ENCODE data around the gene RICTOR. TPM values are rescaled to one million over a fixed set of nuclear protein-coding genes. Genes with fewer than 3 reads are reported as not detected.

The RICTOR gene
- total and polyA plus RNA-seq, 9 of the 15 experiments (the other 6 are each of a cell fraction or from before 2014, with no cell fraction given): 13.9 to 46.6 (median 22.6) TPM

DNA sequence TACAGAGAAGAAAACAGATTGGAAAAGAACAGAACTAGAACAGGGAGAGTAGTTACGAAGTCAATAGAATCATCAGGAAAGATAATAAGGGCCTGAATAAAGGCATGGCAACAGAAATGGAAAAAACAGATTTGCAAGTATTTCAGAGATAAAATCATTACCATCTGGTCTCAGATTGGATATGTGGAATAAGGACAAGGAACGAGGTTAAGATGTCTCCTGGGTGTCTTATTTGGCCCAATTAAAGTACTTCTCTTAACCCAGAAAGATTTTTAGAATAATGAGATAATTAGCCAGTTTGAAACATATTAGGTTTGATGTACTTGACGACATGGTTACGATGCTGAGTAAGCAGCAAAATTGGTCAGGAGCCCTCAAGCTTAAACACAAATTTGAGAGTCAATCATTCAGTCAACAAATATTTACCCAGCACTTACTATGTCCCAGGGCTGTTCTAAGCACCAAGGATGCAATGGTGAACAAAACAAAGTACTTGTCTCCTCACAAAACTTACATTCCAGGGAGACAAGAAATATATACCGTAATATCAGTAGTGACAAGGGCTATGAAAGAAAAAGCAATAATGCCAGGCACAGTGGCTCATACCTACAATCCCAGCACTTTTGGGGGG is 18.3 kb downstream of the RICTOR start:
- Histone ChIP-seq H3K36me3 (ENCODE audit: control insufficient read depth, insufficient read depth, low read length) (peaks cover 9% of the 10 kb centered on the region; the same call in 1 of the 3 replicates), H3K4me1 (replicated peaks in 1 of 2; ENCODE audit: control insufficient read depth in 2 of 2, insufficient read depth in 2 of 2, low read length in 2 of 2) (no peaks in the 10 kb centered on the region), H4K20me1 (replicated peaks; ENCODE audit: control insufficient read depth, insufficient read depth, low read length) (no peaks in the 10 kb centered on the region), H3K4me2 (ENCODE audit: insufficient read depth, low read length) (no peak overlapping the region), H3K27me3 (ENCODE audit: control insufficient read depth in 2 of 2, insufficient read depth in 2 of 2, low read length in 2 of 2) (no peaks in the 10 kb centered on the region), H3K79me2 (ENCODE audit: control insufficient read depth, insufficient read depth, low read length) (peaks cover 86% of the 10 kb centered on the region), H3K9me1 (ENCODE audit: control insufficient read depth, insufficient read depth, low read length) (no peaks in the 10 kb centered on the region), H2AFZ (ENCODE audit: low read depth, low read length) (no peak overlapping the region), H3K27ac (ENCODE audit: extremely low read depth, low read depth, low read length) (no peak overlapping the region), H3K4me3 (no peak overlapping the region), H3K9ac (ENCODE audit: insufficient read depth in 1 of 2, low read depth in 2 of 2, low read length in 2 of 2) (no peak overlapping the region), H3K9me3 (replicated peaks; ENCODE audit: control insufficient read depth, insufficient read depth, low read depth, low read length) (no peaks in the 10 kb centered on the region)
- 89% methylated on average over 5 of the region's 5 CpGs for WGBS (ENCODE audit: insufficient coverage, low coverage, missing lambda C conversion rate)
- ChIA-PET POLR2A (no interaction called here), CTCF (ENCODE audit: low intra/inter-chr PET ratio) (no interaction called here)
- ATAC-seq: no peak
- intact Hi-C loops (cut with micrococcal nuclease): no loop called here
- no TSS peak for BruUV-seq (replicated peaks)
- in situ Hi-C loops (cut with MboI): no loop called here
- no peak for DNase-seq (ENCODE audit: extremely low read depth in 1 of 4, low spot score in 3 of 4)
- TF ChIP-seq ZFP36 (IDR thresholded peaks at IDR 0.05; ENCODE audit: low read depth, low read length, partially characterized antibody) (no peak), ZNF316 (IDR thresholded peaks at IDR 0.05) (peak; percentile 10; the same call in 1 of the 2 replicates), GABPA (tag; conservative IDR thresholded peaks at IDR 0.05; ENCODE audit: low read depth) (no peak), ZFPM2 (CRISPR knock-in tag; IDR thresholded peaks at IDR 0.05) (no peak), ZNF77 (CRISPR knock-in tag; IDR thresholded peaks at IDR 0.05) (no peak), TAF1 (IDR thresholded peaks at IDR 0.05; ENCODE audit: control insufficient read depth, extremely low read depth, insufficient read depth, low read length, severe bottlenecking) (no peak)
- FAIRE-seq: no peak
